Measurements from ENCODE around the gene UNC5C.

DNA sequence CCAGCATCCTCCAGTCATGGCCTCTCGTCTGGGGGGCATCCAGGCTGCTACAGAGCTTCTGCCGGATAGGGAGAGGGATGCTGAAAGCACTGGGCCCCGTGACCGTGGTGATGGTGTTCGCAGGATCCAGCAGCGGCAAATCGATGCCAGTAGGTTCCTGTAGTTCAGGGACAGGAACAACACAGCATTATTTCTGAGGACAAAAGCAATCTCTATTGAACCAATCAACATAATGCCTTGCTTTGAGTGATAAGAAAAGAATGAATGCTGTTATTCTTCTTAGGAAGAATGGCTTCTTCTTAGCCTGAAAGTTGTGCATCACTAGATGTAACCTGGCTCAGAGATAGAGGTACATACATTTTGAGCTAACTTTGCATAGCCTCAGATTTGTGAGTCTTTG, 378.6 kb downstream of the UNC5C start:
- TF ChIP-seq POLR2A (IDR thresholded peaks at IDR 0.05) (no peak), EP300 (IDR thresholded peaks at IDR 0.05) (no peak), POLR2AphosphoS5 (IDR thresholded peaks at IDR 0.05) (no peak)
- TF ChIP-seq, protein P1, sequence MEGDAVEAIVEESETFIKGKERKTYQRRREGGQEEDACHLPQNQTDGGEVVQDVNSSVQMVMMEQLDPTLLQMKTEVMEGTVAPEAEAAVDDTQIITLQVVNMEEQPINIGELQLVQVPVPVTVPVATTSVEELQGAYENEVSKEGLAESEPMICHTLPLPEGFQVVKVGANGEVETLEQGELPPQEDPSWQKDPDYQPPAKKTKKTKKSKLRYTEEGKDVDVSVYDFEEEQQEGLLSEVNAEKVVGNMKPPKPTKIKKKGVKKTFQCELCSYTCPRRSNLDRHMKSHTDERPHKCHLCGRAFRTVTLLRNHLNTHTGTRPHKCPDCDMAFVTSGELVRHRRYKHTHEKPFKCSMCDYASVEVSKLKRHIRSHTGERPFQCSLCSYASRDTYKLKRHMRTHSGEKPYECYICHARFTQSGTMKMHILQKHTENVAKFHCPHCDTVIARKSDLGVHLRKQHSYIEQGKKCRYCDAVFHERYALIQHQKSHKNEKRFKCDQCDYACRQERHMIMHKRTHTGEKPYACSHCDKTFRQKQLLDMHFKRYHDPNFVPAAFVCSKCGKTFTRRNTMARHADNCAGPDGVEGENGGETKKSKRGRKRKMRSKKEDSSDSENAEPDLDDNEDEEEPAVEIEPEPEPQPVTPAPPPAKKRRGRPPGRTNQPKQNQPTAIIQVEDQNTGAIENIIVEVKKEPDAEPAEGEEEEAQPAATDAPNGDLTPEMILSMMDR (IDR thresholded peaks at IDR 0.05), result no peak
